Measurements from ENCODE around the gene ITGB8.

GRCh38 chr7:20456701-20457100 is 126.0 kb downstream of the ITGB8 start:
- TF ChIP-seq CTCF (IDR thresholded peaks at IDR 0.05; ENCODE audit: poor library complexity, severe bottlenecking) (no peak), EP300 (conservative IDR thresholded peaks at IDR 0.05; ENCODE audit: poor library complexity, severe bottlenecking) (no peak), TAF1 (IDR thresholded peaks at IDR 0.05; ENCODE audit: low read depth) (no peak)
